SU-DHL-6 (cell line): ENCODE results near the gene REEP3.

Experiments
- H2AFZ ChIP-seq: fragments of 200-600 bp; sonication (generic); 2 replicates; pipeline ENCODE4 v1.6.1; 2014; ENCODE audit warnings: low read depth, mild to moderate bottlenecking, moderate library complexity, mixed read lengths, antibody characterized with exemption, low read length; ENCODE audit not compliant: severe bottlenecking
- H3F3A ChIP-seq: fragments of 200-600 bp; shearing (Covaris generic); 2 replicates; pipeline ENCODE4 v1.6.0; 2016; ENCODE audit warnings: antibody characterized with exemption, mild to moderate bottlenecking; ENCODE audit not compliant: insufficient read depth
- H3K27ac ChIP-seq: fragments of 200-600 bp; sonication (generic); 2 replicates; pipeline ENCODE4 v1.5.1; 2016; ENCODE audit warnings: low read depth, mild to moderate bottlenecking, low read length, moderate library complexity, mixed read lengths
- H3K27me3 ChIP-seq: fragments of 200-600 bp; sonication (generic), shearing (Covaris generic); 2 replicates; pipeline ENCODE4 v1.6.0; 2014; ENCODE audit warnings: mild to moderate bottlenecking, low read length
- H3K36me3 ChIP-seq: fragments of 200-600 bp; sonication (generic); 2 replicates; pipeline ENCODE4 v1.6.1; 2014; ENCODE audit warnings: mild to moderate bottlenecking, low read length, mixed read lengths
- H3K4me2 ChIP-seq: fragments of 300-600, 200-600 bp; shearing (Covaris generic), sonication (generic); 2 replicates; pipeline ENCODE4 v1.6.0; 2014; ENCODE audit warnings: low read length, low read depth, mild to moderate bottlenecking; ENCODE audit not compliant: poor library complexity, severe bottlenecking
- H3K4me3 ChIP-seq: fragments of 200-600 bp; sonication (generic); 2 replicates; pipeline ENCODE4 v1.5.1; 2014; ENCODE audit warnings: antibody characterized with exemption, low read length, mild to moderate bottlenecking, mixed read lengths; ENCODE audit not compliant: insufficient read depth, poor library complexity, severe bottlenecking
- H3K79me2 ChIP-seq: fragments of 200-600 bp; sonication (generic); 2 replicates; pipeline ENCODE4 v1.6.1; 2014; ENCODE audit warnings: mild to moderate bottlenecking, low read length, moderate library complexity; ENCODE audit not compliant: insufficient read depth
- H3K9ac ChIP-seq: fragments of 200-600 bp; sonication (generic); 2 replicates; pipeline ENCODE4 v1.7.0; 2014; ENCODE audit warnings: mild to moderate bottlenecking, low read length
- H3K9me2 ChIP-seq: fragments of 200-600 bp; sonication (generic); replicated peaks from 2 replicates; pipeline ENCODE4 v1.6.1; 2014; ENCODE audit warnings: low read length; ENCODE audit not compliant: insufficient read depth
- H3K9me3 ChIP-seq: fragments of 200-600 bp; sonication (generic); 2 replicates; pipeline ENCODE4 v1.6.1; 2014; ENCODE audit warnings: low read length, mixed read lengths; ENCODE audit not compliant: insufficient read depth
- H4K20me1 ChIP-seq: fragments of 200-600 bp; sonication (generic); 2 replicates; pipeline ENCODE4 v1.6.1; 2014; ENCODE audit warnings: low read depth, mild to moderate bottlenecking, antibody characterized with exemption, low read length, moderate library complexity, mixed read lengths
- CTCF ChIP-seq: fragments of 200-600 bp; sonication (generic); IDR thresholded peaks from one replicate; pipeline ENCODE4 v1.5.1; 2017; ENCODE audit warnings: antibody characterized with exemption, mild to moderate bottlenecking, low read length, moderate library complexity; ENCODE audit not compliant: insufficient read depth, poor library complexity, severe bottlenecking
- EZH2phosphoT487 ChIP-seq: fragments of 200-600 bp; sonication (generic), shearing (Covaris generic); conservative IDR thresholded peaks from 2 replicates; pipeline ENCODE4 v1.6.1; 2018; ENCODE audit warnings: mild to moderate bottlenecking, antibody characterized with exemption, low read length, moderate library complexity, mixed read lengths

REEP3 gene

GRCh38 chr10:63596924-63597323, 75.7 kb downstream of the REEP3 start:
- Histone ChIP-seq H4K20me1 (0 out of 2 replicates have a peak, but pooled peaks cover 2% of the 10 kb centered on the region), H3K9ac (no peak overlapping the region), H3K36me3 (peaks cover 4% of the 10 kb centered on the region; the same call in 1 of the 2 replicates), H3F3A (no peaks in the 10 kb centered on the region), H3K27ac (no peak overlapping the region), H3K27me3 (no peaks in the 10 kb centered on the region), H3K4me2 (no peak overlapping the region), H3K9me3 (no peaks in the 10 kb centered on the region), H3K79me2 (no peaks in the 10 kb centered on the region), H2AFZ (no peak overlapping the region), H3K4me3 (no peak overlapping the region), H3K9me2 (no peaks in the 10 kb centered on the region)
- no peak for TF ChIP-seq EZH2phosphoT487
- no peak for TF ChIP-seq CTCF

DNA sequence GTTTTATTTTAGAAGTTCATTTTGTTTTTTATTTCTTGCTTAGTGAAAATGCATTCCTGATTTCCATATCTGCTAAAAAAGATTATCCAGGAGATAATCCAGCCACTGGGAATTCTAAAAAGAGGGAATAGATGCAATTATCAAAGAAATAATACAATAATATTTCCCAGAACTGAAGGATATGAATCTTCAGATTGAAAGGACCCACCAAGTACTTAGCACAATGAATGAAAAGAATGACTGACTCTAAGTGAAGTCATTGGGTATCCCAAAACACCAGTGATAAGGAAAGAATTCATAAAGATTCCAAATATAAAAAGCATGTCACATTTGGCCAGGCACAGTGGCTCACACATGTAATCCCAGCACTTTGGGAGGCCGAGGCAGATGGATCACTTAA, 79.3 kb downstream of the REEP3 start:
- no peak overlapping the region for H3K4me3 ChIP-seq
- TF ChIP-seq EZH2phosphoT487 (no peak), CTCF (no peak)
- no peak overlapping the region for H3K9ac ChIP-seq
- H3K79me2 ChIP-seq, result no peaks in the 10 kb centered on the region
- peaks cover 4% of the 10 kb centered on the region; the same call in 1 of the 2 replicates for H3K36me3 ChIP-seq
- 0 out of 2 replicates have a peak, but pooled peaks cover 2% of the 10 kb centered on the region for H4K20me1 ChIP-seq
- no peak overlapping the region for H3K27ac ChIP-seq
- H3K4me2 ChIP-seq, result no peak overlapping the region
- no peak overlapping the region for H2AFZ ChIP-seq
- no peaks in the 10 kb centered on the region for H3K9me2 ChIP-seq
- H3K27me3 ChIP-seq, result no peaks in the 10 kb centered on the region
- no peaks in the 10 kb centered on the region for H3K9me3 ChIP-seq
- H3F3A ChIP-seq, result no peaks in the 10 kb centered on the region

DNA sequence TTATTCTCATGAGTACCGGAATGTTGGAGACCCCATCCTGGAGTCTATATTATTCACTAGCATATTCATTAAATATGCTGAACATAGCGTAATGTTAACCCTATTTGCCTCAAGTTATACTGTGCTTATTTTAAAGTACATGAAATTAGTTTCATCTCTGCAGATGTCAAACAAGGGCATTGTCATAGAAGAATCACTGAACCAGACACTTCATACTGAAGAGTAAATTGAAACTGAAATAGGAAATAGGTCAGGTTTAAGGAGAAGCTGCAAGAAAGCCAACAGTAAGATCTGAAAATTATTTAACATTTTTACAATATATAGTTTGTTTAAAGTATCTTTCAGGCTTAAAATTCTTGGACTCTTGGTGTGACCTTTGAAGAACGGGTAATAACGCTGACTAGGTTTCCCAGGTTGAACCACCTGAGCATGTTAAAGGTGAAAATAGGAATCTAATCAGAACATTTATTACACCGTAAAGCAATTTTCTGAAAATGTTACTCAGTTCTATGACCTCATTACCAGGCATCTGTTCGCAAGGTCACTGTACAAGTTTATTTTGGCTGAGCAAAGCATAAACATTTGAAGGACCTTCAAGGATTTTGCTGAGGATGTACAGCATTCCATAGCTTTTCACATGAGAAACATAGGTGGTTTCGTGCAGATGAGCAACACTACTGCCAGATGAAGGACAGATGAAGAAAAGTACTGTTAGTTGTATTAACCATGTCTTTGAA, 82.7 kb downstream of the REEP3 start:
- no peaks in the 10 kb centered on the region for H3K27me3 ChIP-seq
- no peak overlapping the region for H3K27ac ChIP-seq
- peaks cover 3% of the 10 kb centered on the region; the same call in 1 of the 2 replicates for H3K36me3 ChIP-seq
- no peaks in the 10 kb centered on the region for H3K79me2 ChIP-seq
- H3K9me2 ChIP-seq, result no peaks in the 10 kb centered on the region
- 0 out of 2 replicates have a peak, but pooled peaks cover 2% of the 10 kb centered on the region for H4K20me1 ChIP-seq
- TF ChIP-seq EZH2phosphoT487 (no peak), CTCF (no peak)
- no peak overlapping the region for H3K4me3 ChIP-seq
- H3K4me2 ChIP-seq, result no peak overlapping the region
- no peak overlapping the region for H3K9ac ChIP-seq
- H3F3A ChIP-seq, result no peaks in the 10 kb centered on the region
- H3K9me3 ChIP-seq, result no peaks in the 10 kb centered on the region
- H2AFZ ChIP-seq, result no peak overlapping the region
